Endodermal cell (in vitro differentiated cells): ENCODE measurements around the gene ATP11C. TPM values are rescaled to one million over a fixed set of nuclear protein-coding genes. Genes with fewer than 3 reads are reported as not detected.

ENCODE experiments used
- DNase-seq: peaks from one replicate; pipeline ENCODE4 v3.0.0-alpha.2; 2017
- H3K27ac ChIP-seq: 2 replicates; pipeline ENCODE4 v1.5.1; 2013; ENCODE audit warnings: mild to moderate bottlenecking, low read depth, low read length, moderate library complexity
- H3K27me3 ChIP-seq: 2 replicates; pipeline ENCODE4 v1.6.1; 2013; ENCODE audit warnings: mild to moderate bottlenecking, low read length, moderate library complexity; ENCODE audit not compliant: insufficient read depth, control insufficient read depth, poor library complexity, severe bottlenecking
- H3K36me3 ChIP-seq: 2 replicates; pipeline ENCODE4 v1.7.0; 2013; ENCODE audit warnings: mild to moderate bottlenecking, low read length, moderate library complexity; ENCODE audit not compliant: control insufficient read depth, insufficient read depth
- H3K4me1 ChIP-seq: one replicate; pipeline ENCODE4 v1.7.0; 2013; ENCODE audit warnings: low read length; ENCODE audit not compliant: control insufficient read depth, insufficient read depth
- H3K4me3 ChIP-seq: 2 replicates; pipeline ENCODE4 v1.5.1; 2013; ENCODE audit warnings: mild to moderate bottlenecking, low read length, moderate library complexity
- H3K9ac ChIP-seq: 2 replicates; pipeline ENCODE4 v1.6.1; 2013; ENCODE audit warnings: mild to moderate bottlenecking, low read length, moderate library complexity; ENCODE audit not compliant: poor library complexity, severe bottlenecking; ENCODE audit errors: extremely low read depth
- H3K9me3 ChIP-seq: 2 replicates; pipeline ENCODE4 v1.6.1; 2013; ENCODE audit warnings: mild to moderate bottlenecking, low read length, moderate library complexity; ENCODE audit not compliant: control insufficient read depth
- H3K27ac Mint-ChIP-seq: 2 replicates; pipeline ENCODE4 v1.8.0; 2020; ENCODE audit warnings: mixed read lengths
- H3K27me3 Mint-ChIP-seq: 2 replicates; pipeline ENCODE4 v1.8.0; 2021; ENCODE audit warnings: mild to moderate bottlenecking, mixed read lengths; ENCODE audit not compliant: insufficient read depth
- H3K36me3 Mint-ChIP-seq: 2 replicates; pipeline ENCODE4 v1.8.0; 2020; ENCODE audit warnings: low read depth, mixed read lengths
- H3K4me1 Mint-ChIP-seq: 2 replicates; pipeline ENCODE4 v1.8.0; 2020; ENCODE audit warnings: mixed read lengths
- H3K4me3 Mint-ChIP-seq: 2 replicates; pipeline ENCODE4 v1.8.0; 2020; ENCODE audit warnings: mild to moderate bottlenecking, moderate library complexity, mixed read lengths
- H3K9me3 Mint-ChIP-seq: 2 replicates; pipeline ENCODE4 v1.8.0; 2020; ENCODE audit warnings: mild to moderate bottlenecking, mixed read lengths
- WGBS, 2 experiments: methylation state at CpG; one replicate each; pipeline versions ENCODE4 v1.1.5 to v1.1.7; 2013; ENCODE audit warnings: missing lambda C conversion rate in 2 of 2, mixed read lengths in 1 of 2; ENCODE audit not compliant: insufficient coverage in 1 of 2, insufficient read length in 1 of 2; 5-methylcytosine and 5-hydroxymethylcytosine counted together
- total RNA-seq, 2 donors: library from RNA; stranded (reverse); fragmentation: NEBNext Ultra II Directional in 1 of 2; extraction: Animal tissue kit (Norgen Biotek cat#: 25700) in 1 of 2; gene quantifications; 2 replicates in 1 of 2; 3 replicates in 1 of 2; pipeline ENCODE4 v1.2.1, GENCODE V29; 2021
- TF ChIP-seq, protein P1 (sequence below): fragments of 200-600 bp; sonication (generic); conservative IDR thresholded peaks from 2 replicates; pipeline ENCODE4 v1.5.0; 2021; ENCODE audit warnings: antibody characterized with exemption, mild to moderate bottlenecking

Gene ATP11C
- total RNA-seq, 2 donors from 2014 or later = 62.9 to 114 TPM

DNA sequence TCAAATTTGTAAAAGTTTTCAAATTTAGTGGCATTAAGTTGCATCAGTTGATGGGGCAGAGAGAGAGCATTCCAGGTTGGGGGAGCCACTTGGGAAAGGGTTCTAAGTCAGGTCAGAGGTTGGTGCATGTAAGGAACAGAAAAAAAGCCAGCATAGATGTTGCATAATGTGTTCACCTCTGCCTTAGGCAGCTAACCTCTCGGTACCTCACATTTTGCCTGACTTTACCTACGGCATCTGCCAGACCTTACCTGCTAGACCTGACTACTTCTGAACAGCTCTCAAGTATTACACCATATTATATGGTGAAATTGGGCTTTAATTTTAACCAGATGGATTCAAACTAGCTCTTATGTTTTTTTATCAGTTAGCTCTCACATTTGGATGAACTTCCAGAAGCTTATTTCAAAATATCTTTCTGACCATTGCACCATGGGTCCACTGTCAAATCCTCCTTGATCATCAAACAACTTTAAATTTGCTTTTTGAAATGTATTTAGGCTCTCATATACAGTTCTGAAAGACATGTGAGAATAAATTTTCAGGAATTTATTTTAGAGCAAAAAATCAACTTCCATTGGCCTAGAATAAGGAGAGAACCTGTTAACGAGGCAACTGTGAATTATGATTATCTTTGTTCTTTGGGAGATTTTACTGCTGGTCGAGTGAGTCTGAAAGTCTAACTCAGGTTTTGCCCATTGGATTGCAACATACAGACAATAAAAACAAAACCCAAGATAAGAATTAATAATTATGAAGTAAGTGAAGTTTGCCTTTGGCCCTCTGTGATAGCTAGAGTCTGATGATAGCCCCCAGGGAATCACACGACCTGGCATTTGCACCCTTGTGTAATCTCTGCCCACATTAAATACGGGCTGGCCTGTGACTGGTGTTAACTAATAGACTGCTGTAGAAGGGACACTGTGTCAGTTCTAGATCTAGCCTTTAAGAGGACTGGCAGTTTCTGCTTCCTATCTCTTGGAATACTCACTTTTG lies 40.1 kb upstream of the ATP11C start:
- H3K27ac ChIP-seq = no peak overlapping the region
- H3K36me3 ChIP-seq = no peaks in the 10 kb centered on the region
- peaks cover 9% of the 10 kb centered on the region for H3K4me1 Mint-ChIP-seq
- H3K27ac Mint-ChIP-seq = no peak overlapping the region
- no peaks in the 10 kb centered on the region for H3K27me3 ChIP-seq
- TF ChIP-seq, protein P1, sequence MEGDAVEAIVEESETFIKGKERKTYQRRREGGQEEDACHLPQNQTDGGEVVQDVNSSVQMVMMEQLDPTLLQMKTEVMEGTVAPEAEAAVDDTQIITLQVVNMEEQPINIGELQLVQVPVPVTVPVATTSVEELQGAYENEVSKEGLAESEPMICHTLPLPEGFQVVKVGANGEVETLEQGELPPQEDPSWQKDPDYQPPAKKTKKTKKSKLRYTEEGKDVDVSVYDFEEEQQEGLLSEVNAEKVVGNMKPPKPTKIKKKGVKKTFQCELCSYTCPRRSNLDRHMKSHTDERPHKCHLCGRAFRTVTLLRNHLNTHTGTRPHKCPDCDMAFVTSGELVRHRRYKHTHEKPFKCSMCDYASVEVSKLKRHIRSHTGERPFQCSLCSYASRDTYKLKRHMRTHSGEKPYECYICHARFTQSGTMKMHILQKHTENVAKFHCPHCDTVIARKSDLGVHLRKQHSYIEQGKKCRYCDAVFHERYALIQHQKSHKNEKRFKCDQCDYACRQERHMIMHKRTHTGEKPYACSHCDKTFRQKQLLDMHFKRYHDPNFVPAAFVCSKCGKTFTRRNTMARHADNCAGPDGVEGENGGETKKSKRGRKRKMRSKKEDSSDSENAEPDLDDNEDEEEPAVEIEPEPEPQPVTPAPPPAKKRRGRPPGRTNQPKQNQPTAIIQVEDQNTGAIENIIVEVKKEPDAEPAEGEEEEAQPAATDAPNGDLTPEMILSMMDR = no peak
- peaks cover 39% of the 10 kb centered on the region for H3K27me3 Mint-ChIP-seq
- H3K4me3 ChIP-seq = no peak overlapping the region
- H3K4me3 Mint-ChIP-seq = no peak overlapping the region
- H3K9me3 Mint-ChIP-seq = peaks cover 9% of the 10 kb centered on the region
- no peak for DNase-seq
- 92% methylated on average over 5 of the region's 6 CpGs; no CpG with 5 or more reads in 1 of the 2 experiments for WGBS, 2 experiments
- H3K9me3 ChIP-seq = no peaks in the 10 kb centered on the region
- H3K9ac ChIP-seq = no peak overlapping the region
- no peaks in the 10 kb centered on the region for H3K4me1 ChIP-seq
- H3K36me3 Mint-ChIP-seq = no peaks in the 10 kb centered on the region

- H3K36me3 Mint-ChIP-seq = no peaks in the 10 kb centered on the region
- Histone ChIP-seq H3K9ac (no peak overlapping the region), H3K4me3 (no peak overlapping the region), H3K27me3 (no peaks in the 10 kb centered on the region), H3K36me3 (no peaks in the 10 kb centered on the region), H3K9me3 (no peaks in the 10 kb centered on the region), H3K27ac (no peak overlapping the region), H3K4me1 (no peaks in the 10 kb centered on the region)
- H3K9me3 Mint-ChIP-seq = peaks cover 9% of the 10 kb centered on the region
- peaks cover 11% of the 10 kb centered on the region for H3K4me1 Mint-ChIP-seq
- no peak overlapping the region for H3K27ac Mint-ChIP-seq
- H3K27me3 Mint-ChIP-seq = peaks cover 39% of the 10 kb centered on the region
- 83 to 93% methylated on average over 2 to 5 of the region's 5 CpGs for WGBS, 2 experiments
- TF ChIP-seq, protein P1 = no peak
- DNase-seq = no peak
- H3K4me3 Mint-ChIP-seq = no peak overlapping the region
Observed at GRCh38 chrX:139972113-139972512, 39.3 kb upstream of the ATP11C start.

DNA sequence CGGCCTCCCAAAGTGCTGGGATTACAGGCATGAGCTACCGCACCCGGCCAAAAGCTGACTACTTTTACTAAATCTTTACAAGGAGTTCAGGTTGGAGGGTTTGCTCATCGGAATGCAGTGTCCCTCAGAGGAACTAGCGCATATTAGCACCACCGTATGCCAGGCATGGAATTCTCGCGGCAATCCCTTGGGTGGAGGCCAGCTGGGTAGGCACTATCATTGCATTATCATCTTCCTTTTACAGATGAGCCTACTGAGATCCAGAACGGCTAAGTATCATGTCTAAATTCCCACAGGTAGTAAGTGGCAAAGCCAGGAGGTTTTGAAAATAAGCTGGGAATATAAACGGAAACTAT lies 38.5 kb upstream of the ATP11C start:
- Mint-ChIP-seq H3K9me3 (peaks cover 4% of the 10 kb centered on the region), H3K4me1 (peaks cover 11% of the 10 kb centered on the region), H3K27me3 (peaks cover 39% of the 10 kb centered on the region), H3K27ac (peak overlapping the region; percentile 87), H3K4me3 (peak overlapping the region; percentile 67), H3K36me3 (no peaks in the 10 kb centered on the region)
- Histone ChIP-seq H3K4me3 (no peak overlapping the region), H3K9ac (no peak overlapping the region), H3K9me3 (no peaks in the 10 kb centered on the region), H3K27me3 (no peaks in the 10 kb centered on the region), H3K27ac (no peak overlapping the region), H3K36me3 (no peaks in the 10 kb centered on the region), H3K4me1 (no peaks in the 10 kb centered on the region)
- DNase-seq = peak; percentile 51
- 66 to 69% methylated on average over 4 to 9 of the region's 10 CpGs for WGBS, 2 experiments
- TF ChIP-seq, protein P1 = no peak
